IMR-90 (cell line): ENCODE data around the gene NADSYN1. TPM values are rescaled to one million over a fixed set of nuclear protein-coding genes. Genes with fewer than 3 reads are reported as not detected.

Experiments
- ATAC-seq: fragments of 200-7000 bp; cut with Tn5 transposase; 2 replicates; pipeline ENCODE4 v1.9.1; 2020; ENCODE audit warnings: low read depth, mild to moderate bottlenecking, moderate library complexity
- BruUV-seq: library from RNA; stranded (reverse); fragments of 400-500 nt; replicated peaks from 2 replicates; lab custom pipeline; 2021; lab: Mats Ljungman, UMichigan
- CTCF ChIA-PET: fragments of 300-600 bp; formaldehyde crosslinking; extraction: SDS; loops from one replicate; lab custom pipeline; 2021; ENCODE audit warnings: antibody characterized with exemption; lab: Yijun Ruan, JAX
- POLR2A ChIA-PET: fragments of 300-600 bp; sonication (Branson Sonifier 250); formaldehyde crosslinking; loops from one replicate; lab custom pipeline; 2022; ENCODE audit warnings: antibody characterized with exemption; ENCODE audit not compliant: unreplicated experiment; lab: Charles Lee
- DNase-seq: peaks from one replicate; pipeline ENCODE4 v3.0.0; 2013
- H2AFZ ChIP-seq: replicated peaks from 2 replicates; pipeline ENCODE3; 2013; ENCODE audit warnings: low read length, mild to moderate bottlenecking; ENCODE audit not compliant: poor library complexity
- H2AK5ac ChIP-seq: 2 replicates; pipeline ENCODE4 v1.6.1; 2013; ENCODE audit warnings: low read depth, low read length, inconsistent platforms
- H2AK9ac ChIP-seq: replicated peaks from 2 replicates; pipeline ENCODE3; 2013; ENCODE audit warnings: mild to moderate bottlenecking, low read depth, low read length, moderate library complexity; ENCODE audit not compliant: poor library complexity
- H2BK120ac ChIP-seq: 2 replicates; pipeline ENCODE4 v1.6.1; 2013; ENCODE audit warnings: low read depth, low read length, inconsistent platforms
- H2BK15ac ChIP-seq: 3 replicates; pipeline ENCODE4 v1.6.1; 2013; ENCODE audit warnings: low read depth, low read length, inconsistent platforms
- H2BK20ac ChIP-seq: 2 replicates; pipeline ENCODE4 v1.6.1; 2013; ENCODE audit warnings: low read depth, mild to moderate bottlenecking, inconsistent platforms, low read length, moderate library complexity
- H2BK5ac ChIP-seq: 2 replicates; pipeline ENCODE4 v1.6.1; 2013; ENCODE audit warnings: mild to moderate bottlenecking, low read depth, low read length, inconsistent platforms; ENCODE audit not compliant: poor library complexity, severe bottlenecking
- H3K14ac ChIP-seq: replicated peaks from 2 replicates; pipeline ENCODE4 v1.6.1; 2013; ENCODE audit warnings: low read depth, low read length, inconsistent platforms
- H3K18ac ChIP-seq: 2 replicates; pipeline ENCODE4 v1.6.1; 2013; ENCODE audit warnings: low read depth, low read length, control low read depth
- H3K23ac ChIP-seq: 2 replicates; pipeline ENCODE4 v1.6.1; 2013; ENCODE audit warnings: low read depth, low read length, inconsistent platforms
- H3K27ac ChIP-seq: 2 replicates; pipeline ENCODE4 v1.5.1; 2013; ENCODE audit warnings: mild to moderate bottlenecking, control low read depth, low read length; ENCODE audit not compliant: insufficient read depth
- H3K27me3 ChIP-seq: 2 replicates; pipeline ENCODE4 v1.6.1; 2013; ENCODE audit warnings: low read length; ENCODE audit not compliant: control insufficient read depth, insufficient read depth
- H3K36me3 ChIP-seq: 2 replicates; pipeline ENCODE4 v1.6.1; 2013; ENCODE audit warnings: low read length, mixed read lengths; ENCODE audit not compliant: control insufficient read depth, insufficient read depth
- H3K4ac ChIP-seq: 2 replicates; pipeline ENCODE4 v1.6.1; 2013; ENCODE audit warnings: low read depth, low read length, inconsistent platforms
- H3K4me1 ChIP-seq: 2 replicates; pipeline ENCODE4 v1.6.1; 2013; ENCODE audit warnings: low read length, mixed read lengths; ENCODE audit not compliant: control insufficient read depth, insufficient read depth
- H3K4me2 ChIP-seq: 2 replicates; pipeline ENCODE4 v1.6.1; 2013; ENCODE audit warnings: low read depth, mild to moderate bottlenecking, control low read depth, low read length, moderate library complexity
- H3K4me3 ChIP-seq: 2 replicates; pipeline ENCODE4 v1.5.1; 2013; ENCODE audit warnings: low read depth, mild to moderate bottlenecking, control low read depth, low read length, moderate library complexity; ENCODE audit not compliant: insufficient read depth
- H3K56ac ChIP-seq: 2 replicates; pipeline ENCODE4 v1.6.1; 2013; ENCODE audit warnings: low read length, inconsistent platforms; ENCODE audit not compliant: insufficient read depth; ENCODE audit errors: extremely low read depth
- H3K79me1 ChIP-seq, 2 experiments: 2 replicates each; pipeline ENCODE4 v1.6.1; 2013; ENCODE audit warnings: low read length in 2 of 2, inconsistent platforms in 1 of 2, low read depth in 1 of 2
- H3K9ac ChIP-seq: 2 replicates; pipeline ENCODE4 v1.6.1; 2013; ENCODE audit warnings: low read depth, low read length, control low read depth
- H3K9me1 ChIP-seq: 2 replicates; pipeline ENCODE4 v1.6.1; 2013; ENCODE audit warnings: low read length, inconsistent platforms; ENCODE audit not compliant: insufficient read depth
- H3K9me3 ChIP-seq: 2 replicates; pipeline ENCODE4 v1.6.1; 2013; ENCODE audit warnings: low read length; ENCODE audit not compliant: control insufficient read depth, insufficient read depth
- H4K20me1 ChIP-seq: 2 replicates; pipeline ENCODE4 v1.6.1; 2013; ENCODE audit warnings: low read length, inconsistent platforms; ENCODE audit not compliant: insufficient read depth
- H4K5ac ChIP-seq: 2 replicates; pipeline ENCODE4 v1.6.1; 2013; ENCODE audit warnings: mild to moderate bottlenecking, low read depth, low read length, control low read depth
- H4K8ac ChIP-seq, 2 experiments: 2 replicates each; pipeline ENCODE4 v1.6.1; 2013; ENCODE audit warnings: low read depth in 2 of 2, low read length in 2 of 2, control low read depth in 1 of 2, inconsistent platforms in 1 of 2
- H4K91ac ChIP-seq: 2 replicates; pipeline ENCODE4 v1.6.1; 2013; ENCODE audit warnings: low read depth, low read length, inconsistent platforms; ENCODE audit not compliant: insufficient read depth
- CEBPB ChIP-seq: IDR thresholded peaks from 2 replicates; pipeline ENCODE4 v1.6.1; 2012; ENCODE audit warnings: low read depth, low read length, improper control_type of control experiment
- FOS ChIP-seq: fragments of 150-350 bp; IDR thresholded peaks from 2 replicates; pipeline ENCODE4 v1.6.1; 2016; ENCODE audit warnings: low read depth, low read length
- MAFK ChIP-seq: IDR thresholded peaks from 2 replicates; pipeline ENCODE4 v1.6.1; 2012; ENCODE audit warnings: low read depth, low read length, improper control_type of control experiment
- RAD21 ChIP-seq: IDR thresholded peaks from 2 replicates; pipeline ENCODE4 v1.6.1; 2012; ENCODE audit warnings: low read length, improper control_type of control experiment
- RFX5 ChIP-seq: IDR thresholded peaks from 2 replicates; pipeline ENCODE4 v1.8.0; 2012; ENCODE audit warnings: low read depth, mild to moderate bottlenecking, low read length, moderate library complexity
- WGBS, 2 experiments: methylation state at CpG; one replicate each; pipeline versions ENCODE4 v1.1.5 to v1.1.7; 2013; ENCODE audit warnings: missing lambda C conversion rate in 2 of 2; ENCODE audit not compliant: insufficient read length in 1 of 2; ENCODE audit errors: extremely low coverage in 2 of 2; 5-methylcytosine and 5-hydroxymethylcytosine counted together
- dilution Hi-C: fragments of 300-500 bp; cut with HindIII; formaldehyde crosslinking; loops from one replicate; pipeline ENCODE4 v1.14.3; 2018; ENCODE audit warnings: low sequenced_read_pairs; ENCODE audit not compliant: unreplicated experiment
- in situ Hi-C: fragments of 300-500 bp; cut with MboI; formaldehyde crosslinking; loops from 3 replicates; pipeline ENCODE4 v1.14.3; 2019; ENCODE audit warnings: low sequenced_read_pairs, inconsistent platforms, mixed read lengths
- intact Hi-C: fragments of 100-400 bp; cut with micrococcal nuclease; formaldehyde crosslinking; loops from 2 replicates; pipeline ENCODE4 v1.10.0; 2022
- polyA plus RNA-seq, 3 experiments: library from polyadenylated mRNA; depleted of rRNA; stranded (reverse); fragments of >200 nt; gene quantifications; 2 replicates each; pipeline ENCODE4 v1.2.3, GENCODE V29; 2012; ENCODE audit warnings: low replicate concordance in 1 of 3
- total RNA-seq: library from RNA; depleted of rRNA; stranded (reverse); fragments of >200 nt; gene quantifications from 2 replicates; pipeline ENCODE4 v1.2.3, GENCODE V29; 2012

NADSYN1 gene
- total and polyA plus RNA-seq, 2 of the 4 experiments (the other 2 are of a cell fraction) = 69.5 to 70.4 TPM

- Histone ChIP-seq H2BK20ac (no peak overlapping the region), H3K36me3 (peaks cover 56% of the 10 kb centered on the region), H3K4me1 (no peaks in the 10 kb centered on the region), H3K14ac (no peak overlapping the region), H3K27me3 (no peaks in the 10 kb centered on the region), H3K79me1 (no peaks in the 10 kb centered on the region), H4K20me1 (no peaks in the 10 kb centered on the region), H2BK15ac (no peak overlapping the region), H3K4me3 (no peak overlapping the region), H2AK9ac (no peak overlapping the region), H3K4ac (no peak overlapping the region), H3K9me1 (peaks cover 4% of the 10 kb centered on the region; the same call in 1 of the 2 replicates), H4K91ac (no peak overlapping the region), H2BK120ac (no peak overlapping the region), H2AK5ac (no peak overlapping the region), H3K18ac (no peak overlapping the region), H4K5ac (no peak overlapping the region), H3K4me2 (no peak overlapping the region), H3K9ac (no peak overlapping the region), H4K8ac (no peak overlapping the region), H3K9me3 (no peaks in the 10 kb centered on the region), H3K27ac (no peak overlapping the region), H3K23ac (no peak overlapping the region), H2BK5ac (no peak overlapping the region), H2AFZ (no peak overlapping the region), H3K56ac (no peak overlapping the region)
- no peak for TF ChIP-seq RFX5
- TF ChIP-seq MAFK = no peak
- TF ChIP-seq CEBPB = no peak
- no peak for TF ChIP-seq FOS
- no peak for TF ChIP-seq RAD21
- DNase-seq = no peak
- intact Hi-C loops (no loop called here), in situ Hi-C loops (no loop called here), dilution Hi-C loops (no loop called here)
- ChIA-PET CTCF (no interaction called here), POLR2A (no interaction called here)
- 0% methylated on average over 1 of the region's 6 CpGs; no CpG with 5 or more reads in 1 of the 2 experiments for WGBS, 2 experiments
- no peak for ATAC-seq
- no TSS peak for BruUV-seq
Measured at GRCh38 chr11:71470946-71471345, 17.9 kb downstream of the NADSYN1 start.
